GM21723 (cell line): ENCODE measurements around the gene CGB2.
"Not testable (repeated sequence)": the region's sequence is repeated elsewhere in the genome, so short reads cannot be mapped to it uniquely, and the experiment has no call there.

Experiments
- ATAC-seq: cut with Tn5 transposase; IDR thresholded peaks from one replicate; pipeline ENCODE4 v1.9.1; 2021; ENCODE audit warnings: mild to moderate bottlenecking, moderate library complexity; ENCODE audit not compliant: unreplicated experiment

CGB2 gene

GRCh38 chr19:49030323-49030722 lies 1.4 kb upstream of the CGB2 start:
- not testable (repeated sequence) for ATAC-seq

- not testable (repeated sequence) for ATAC-seq
These were observed 5.1 kb downstream of the CGB2 start, which contains the start of gene CGB1 for GRCh38 chr19:49036815-49037214. CGB1 (minus strand) TSS chr19:49036895; CDS start chr19:49036711, 184 bp downstream.

- ATAC-seq, result not testable (repeated sequence)
These were observed 6.4 kb downstream of the CGB2 start for GRCh38 chr19:49038111-49038510.

- ATAC-seq, result not testable (repeated sequence)
These were observed 7.0 kb downstream of the CGB2 start for GRCh38 chr19:49038557-49039276.

GRCh38 chr19:49039736-49040135 lies 8.0 kb downstream of the CGB2 start:
- ATAC-seq, result not testable (repeated sequence)

- no peak for ATAC-seq
These were observed 10.5 kb downstream of the CGB2 start for GRCh38 chr19:49042177-49042576.

GRCh38 chr19:49042666-49043065 lies 11.0 kb downstream of the CGB2 start:
- ATAC-seq, result not testable (repeated sequence)

GRCh38 chr19:49043548-49043947 lies 11.9 kb downstream of the CGB2 start, which contains the start of gene CGB5:
CGB5 (plus strand) TSS chr19:49043848; CDS start chr19:49044210, 362 bp downstream.
- ATAC-seq, result not testable (repeated sequence)

GRCh38 chr19:49049011-49049410 lies 17.3 kb downstream of the CGB2 start, which contains the start of gene CGB8:
CGB8 (minus strand) TSS chr19:49049111; CDS start chr19:49048739, 372 bp downstream.
- ATAC-seq, result not testable (repeated sequence)

- not testable (repeated sequence) for ATAC-seq
These were observed 18.1 kb downstream of the CGB2 start for GRCh38 chr19:49049834-49050233.

- ATAC-seq, result not testable (repeated sequence)
These were observed 18.8 kb downstream of the CGB2 start for GRCh38 chr19:49050376-49051033.

- no peak for ATAC-seq
These were observed 24.6 kb downstream of the CGB2 start for GRCh38 chr19:49056101-49056901.

GRCh38 chr19:49056902-49057596 lies 25.4 kb downstream of the CGB2 start:
- ATAC-seq, result not testable (repeated sequence)

- ATAC-seq, result no peak
These were observed 26.0 kb downstream of the CGB2 start, which contains the start of gene CGB7 for GRCh38 chr19:49057636-49058234. CGB7 (minus strand) TSS chr19:49057749; CDS start chr19:49055375, 2,374 bp downstream.

- no peak for ATAC-seq
These were observed 26.9 kb downstream of the CGB2 start for GRCh38 chr19:49058562-49058961.

GRCh38 chr19:49059053-49059452 lies 27.4 kb downstream of the CGB2 start:
- no peak for ATAC-seq

GRCh38 chr19:49061000-49061399 lies 29.3 kb downstream of the CGB2 start:
- no peak for ATAC-seq

- ATAC-seq, result no peak
These were observed 29.8 kb downstream of the CGB2 start for GRCh38 chr19:49061445-49061844.

- ATAC-seq, result no peak
These were observed 32.4 kb downstream of the CGB2 start for GRCh38 chr19:49064029-49064629.
